ENCODE results near the gene HUWE1. TPM values are rescaled to one million over a fixed set of nuclear protein-coding genes. Genes with fewer than 3 reads are reported as not detected.
"Not testable (repeated sequence)": the region's sequence is repeated elsewhere in the genome, so short reads cannot be mapped to it uniquely, and the experiment has no call there.

The HUWE1 gene
- total RNA-seq, 4 donors from 2014 or later = 84.4 to 139 (median 123) TPM

DNA sequence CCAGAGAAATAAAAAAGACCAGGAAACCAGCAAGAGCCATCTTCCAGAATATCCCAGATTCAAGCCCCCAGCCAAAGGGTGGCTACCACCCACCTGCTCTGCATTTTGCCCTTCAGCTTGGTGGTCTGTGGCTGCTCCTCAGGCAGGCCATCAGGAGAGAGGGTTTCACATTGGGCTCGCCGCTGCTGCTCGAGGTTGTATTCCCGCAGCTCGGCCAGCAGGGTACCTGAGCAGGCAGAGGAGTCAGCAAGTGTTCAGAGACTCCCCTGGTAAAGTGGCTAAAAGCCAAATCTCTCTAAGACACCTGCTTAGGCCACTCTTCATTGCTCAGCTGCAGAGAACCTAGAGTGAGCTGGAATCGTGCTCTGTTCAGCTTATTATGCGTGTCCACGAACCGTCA, 141.6 kb downstream of the HUWE1 start:
- H3K36me3 ChIP-seq = peaks cover 0 to 96% (median 0%) of the 10 kb centered on the region in 3 donors
- H3K4me1 ChIP-seq = no peaks in the 10 kb centered on the region
- H3K9me3 ChIP-seq = no peaks in the 10 kb centered on the region
- no peak overlapping the region for H3K27ac ChIP-seq
- no peak overlapping the region for H3K4me3 ChIP-seq
- DNase-seq = no peak
- H3K27me3 ChIP-seq = no peaks in the 10 kb centered on the region
- TF ChIP-seq CTCF (IDR thresholded peaks at IDR 0.05) (no peak), POLR2A (IDR thresholded peaks at IDR 0.05) (no peak)

DNA sequence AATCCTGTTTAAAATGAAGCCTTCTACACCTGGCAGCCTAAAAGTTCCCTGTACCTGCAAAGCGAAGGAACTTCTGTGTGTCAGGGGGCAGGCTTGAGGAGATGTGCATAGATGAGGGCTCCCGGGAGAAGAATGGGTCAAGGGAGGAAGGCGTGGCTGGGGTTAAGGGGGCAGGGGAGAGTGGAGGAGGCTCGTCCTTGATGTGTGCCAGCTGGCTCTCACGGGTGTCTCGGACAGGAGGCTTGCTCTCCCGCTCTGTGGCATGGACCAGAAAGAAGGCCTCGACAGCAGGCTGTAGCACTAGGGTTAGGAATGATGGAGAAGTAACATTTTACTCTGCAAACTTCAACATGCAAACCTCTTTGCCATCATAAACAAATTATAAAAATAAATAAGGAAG, 147.7 kb downstream of the HUWE1 start:
- Histone ChIP-seq H3K27ac (no peak overlapping the region), H3K27me3 (no peaks in the 10 kb centered on the region), H3K9me3 (no peaks in the 10 kb centered on the region), H3K36me3 (peaks cover 0 to 95% (median 3%) of the 10 kb centered on the region in 3 donors), H3K4me3 (no peak overlapping the region), H3K4me1 (no peaks in the 10 kb centered on the region)
- no peak for DNase-seq
- TF ChIP-seq POLR2A (IDR thresholded peaks at IDR 0.05) (no peak), CTCF (IDR thresholded peaks at IDR 0.05) (no peak)

- H3K9me3 ChIP-seq, H3K4me3 ChIP-seq, H3K27ac ChIP-seq, H3K4me1 ChIP-seq, DNase-seq, H3K27me3 ChIP-seq: not testable (repeated sequence)
- H3K36me3 ChIP-seq = peaks cover 0 to 36% (median 3%) of the 10 kb centered on the region in 3 donors
Observed at GRCh38 chrX:53531255-53531966, 155.1 kb downstream of the HUWE1 start.

GRCh38 chrX:53526999-53527398, 159.5 kb downstream of the HUWE1 start:
- H3K4me1 ChIP-seq = no peaks in the 10 kb centered on the region
- no peak overlapping the region for H3K4me3 ChIP-seq
- H3K27me3 ChIP-seq = no peaks in the 10 kb centered on the region
- H3K27ac ChIP-seq = no peak overlapping the region
- no peaks in the 10 kb centered on the region for H3K36me3 ChIP-seq
- H3K9me3 ChIP-seq = no peaks in the 10 kb centered on the region
- DNase-seq = no peak
- TF ChIP-seq POLR2A (IDR thresholded peaks at IDR 0.05) (no peak), CTCF (IDR thresholded peaks at IDR 0.05) (no peak)

DNA sequence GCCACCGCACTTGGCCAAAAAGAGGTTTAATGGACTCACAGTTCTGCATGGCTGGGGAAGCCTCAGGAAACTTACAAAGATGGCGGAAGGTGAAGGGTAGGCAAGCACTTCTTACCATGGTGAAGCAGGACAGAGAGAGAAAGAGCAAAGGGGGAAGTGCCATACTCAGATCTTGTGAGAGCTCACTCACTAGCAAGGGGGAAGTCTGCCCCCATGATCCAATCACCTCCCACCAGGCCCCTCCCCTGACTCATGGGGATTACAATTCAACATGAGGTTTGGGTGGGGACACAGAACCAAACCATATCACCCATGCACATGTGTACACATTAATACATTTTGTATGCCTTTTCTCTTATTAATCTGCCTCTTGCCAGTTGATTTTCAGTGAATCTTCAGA, 175.2 kb downstream of the HUWE1 start:
- DNase-seq = no peak

DNA sequence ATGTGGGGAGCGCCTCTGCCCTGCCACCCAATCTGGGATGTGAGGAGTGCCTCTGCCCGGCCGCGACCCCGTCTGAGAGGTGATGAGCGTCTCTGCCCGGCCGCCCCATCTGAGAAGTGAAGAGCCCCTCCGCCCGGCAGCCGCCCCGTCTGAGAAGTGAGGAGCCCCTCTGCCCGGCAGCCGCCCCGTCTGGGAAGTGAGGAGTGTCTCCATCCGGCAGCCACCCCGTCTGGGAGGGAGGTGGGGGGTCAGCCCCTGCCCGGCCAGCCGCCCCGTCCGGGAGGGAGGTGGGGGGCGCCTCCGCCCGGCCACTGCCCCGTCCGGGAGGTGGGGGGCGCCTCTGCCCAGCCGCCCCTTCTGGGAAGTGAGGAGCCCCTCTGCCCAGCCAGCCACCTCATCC, 182.5 kb downstream of the HUWE1 start:
- not testable (repeated sequence) for H3K4me3 ChIP-seq, H3K36me3 ChIP-seq, DNase-seq, H3K9me3 ChIP-seq, H3K27ac ChIP-seq, H3K4me1 ChIP-seq, H3K27me3 ChIP-seq

More for the DNA sequence above, 175.2 kb downstream of the HUWE1 start:
- H3K36me3 ChIP-seq = no peaks in the 10 kb centered on the region
- no peaks in the 10 kb centered on the region for H3K27me3 ChIP-seq
- H3K4me1 ChIP-seq = no peaks in the 10 kb centered on the region
- H3K27ac ChIP-seq = no peak overlapping the region
- TF ChIP-seq POLR2A (IDR thresholded peaks at IDR 0.05) (no peak), CTCF (IDR thresholded peaks at IDR 0.05) (no peak)
- H3K9me3 ChIP-seq = no peaks in the 10 kb centered on the region
- no peak overlapping the region for H3K4me3 ChIP-seq

GRCh38 chrX:53494436-53494835, 192.1 kb downstream of the HUWE1 start:
- TF ChIP-seq CTCF (IDR thresholded peaks at IDR 0.05) = no peak
- TF ChIP-seq POLR2A (IDR thresholded peaks at IDR 0.05) = no peak
- Histone ChIP-seq H3K4me3 (no peak overlapping the region), H3K4me1 (no peaks in the 10 kb centered on the region), H3K9me3 (no peaks in the 10 kb centered on the region), H3K27me3 (no peaks in the 10 kb centered on the region), H3K36me3 (no peaks in the 10 kb centered on the region), H3K27ac (no peak overlapping the region)
- DNase-seq = no peak
